Heart left ventricle (tissue), 13 donors: Measurements from ENCODE around the gene MAPT.

Source experiments
- CTCF ChIP-seq, 12 donors: fragments of 200-600 bp; sonication (generic) in 4 of 12; IDR thresholded peaks; one replicate each; pipeline versions ENCODE4 v1.5.0 to v1.8.0; 2018 to 2022; ENCODE audit warnings: antibody characterized with exemption in 12 of 12, mild to moderate bottlenecking in 5 of 12
- POLR2A ChIP-seq, 2 donors: fragments of 450-650 bp; IDR thresholded peaks; one replicate each; pipeline ENCODE4 v1.6.1; 2017; ENCODE audit warnings: antibody characterized with exemption in 2 of 2, mild to moderate bottlenecking in 2 of 2, moderate library complexity in 2 of 2
- donor health status: ischemic (EF 13 %, LVEDD 7.1; RV severe dilation, severe dysfunction).
- donor health status: DM: no; HTN: yes; CAD: no.
- donor health status: DM: no; HTN: no; CAD: no.
- donor health status: ischemic (EF 25% LVEDD 6.9; RV normal size, moderate dysfunction).
- donor health status: ischemic (EF 25% LVEDD 5.7; RV mildly dilated, moderate dysfunction).
- donor health status: ischemic (EF 35%, LVEDD 5.7; RV mildly dilated, moderate dysfunction).
- donor health status: nonischemic (EF 11% LVEDD 7.7; RV severe dilation, severe dysfunction).
- donor health status: DM: yes; HTN: yes; CAD: no.
- donor health status: PGD.
- donor health status: ischemic (EF 29% LVEDD 5.4; RV normal size, mild dysfunction).
- donor health status: nonischemic (EF 23%, LVEDD 6.1; RV moderate dilation, normal function).

GRCh38 chr17:45925311-45925710 is 31.0 kb downstream of the MAPT start:
- TF ChIP-seq CTCF (IDR thresholded peaks at IDR 0.05) (no peak), POLR2A (IDR thresholded peaks at IDR 0.05) (no peak)
